GM19397 (cell line): ENCODE measurements around the gene TSFM.

Experiments used
- ATAC-seq: cut with Tn5 transposase; IDR thresholded peaks from one replicate; pipeline ENCODE4 v1.9.1; 2021; ENCODE audit warnings: mild to moderate bottlenecking, moderate library complexity; ENCODE audit not compliant: unreplicated experiment

The TSFM gene

GRCh38 chr12:57777911-57778310 lies 4.7 kb upstream of the TSFM start:
- ATAC-seq = no peak

- ATAC-seq = no peak
Measured at GRCh38 chr12:57779736-57780135, 2.9 kb upstream of the TSFM start.

GRCh38 chr12:57780284-57780897 lies 2.2 kb upstream of the TSFM start:
- no peak for ATAC-seq

- no peak for ATAC-seq
Measured at GRCh38 chr12:57781244-57781643, 1.3 kb upstream of the TSFM start.

- ATAC-seq = no peak
Measured at GRCh38 chr12:57781801-57782200, 786 bp upstream of the TSFM start.

GRCh38 chr12:57782243-57782607 lies 362 bp upstream of the TSFM start:
- ATAC-seq = no peak

GRCh38 chr12:57783466-57783801 lies 847 bp downstream of the TSFM start:
- no peak for ATAC-seq

GRCh38 chr12:57783861-57784260 lies 1.3 kb downstream of the TSFM start:
- no peak for ATAC-seq

- ATAC-seq = no peak
Measured at GRCh38 chr12:57793920-57794319, 11.3 kb downstream of the TSFM start.

GRCh38 chr12:57795354-57795753 lies 12.8 kb downstream of the TSFM start:
- no peak for ATAC-seq

- ATAC-seq = no peak
Measured at GRCh38 chr12:57796996-57797395, 14.4 kb downstream of the TSFM start.

- ATAC-seq = no peak
Measured at GRCh38 chr12:57797933-57798332, 15.3 kb downstream of the TSFM start.

- no peak for ATAC-seq
Measured at GRCh38 chr12:57800965-57801364, 18.4 kb downstream of the TSFM start.

- ATAC-seq = no peak
Measured at GRCh38 chr12:57802607-57803006, 20.0 kb downstream of the TSFM start.

- no peak for ATAC-seq
Measured at GRCh38 chr12:57803319-57803893, 20.8 kb downstream of the TSFM start.

GRCh38 chr12:57806677-57807076 lies 24.1 kb downstream of the TSFM start:
- no peak for ATAC-seq

GRCh38 chr12:57807285-57807684 lies 24.7 kb downstream of the TSFM start:
- no peak for ATAC-seq

GRCh38 chr12:57808351-57808750 lies 25.8 kb downstream of the TSFM start:
- ATAC-seq = no peak

- ATAC-seq = no peak
Measured at GRCh38 chr12:57809425-57809824, 26.8 kb downstream of the TSFM start.

GRCh38 chr12:57810450-57810849 lies 27.9 kb downstream of the TSFM start:
- no peak for ATAC-seq

GRCh38 chr12:57811028-57811755 lies 28.6 kb downstream of the TSFM start:
- ATAC-seq = no peak

GRCh38 chr12:57813111-57813970 lies 30.8 kb downstream of the TSFM start:
- no peak for ATAC-seq
